GM12891 (cell line): ENCODE measurements around the gene COX6B2.

Experiments used
- POLR2A ChIP-seq: IDR thresholded peaks from 2 replicates; pipeline ENCODE4 v1.6.1; 2011; ENCODE audit warnings: low read depth, low read length, control low read depth
- POLR2AphosphoS5 ChIP-seq: IDR thresholded peaks from 2 replicates; pipeline ENCODE4 v1.6.1; 2011; ENCODE audit warnings: low read depth, low read length, control low read depth
- SPI1 ChIP-seq: IDR thresholded peaks from 2 replicates; pipeline ENCODE4 v1.6.1; 2011; ENCODE audit warnings: low read depth, low read length, control low read depth
- TAF1 ChIP-seq: IDR thresholded peaks from 2 replicates; pipeline ENCODE4 v1.6.1; 2011; ENCODE audit warnings: low read depth, low read length, control low read depth

GRCh38 chr19:55344444-55344843 is 10.1 kb downstream of the COX6B2 start:
- TF ChIP-seq POLR2A (no peak), TAF1 (no peak), SPI1 (no peak), POLR2AphosphoS5 (no peak)
